HepG2 (cell line): ENCODE measurements around the gene UPF3B. TPM values are rescaled to one million over a fixed set of nuclear protein-coding genes. Genes with fewer than 3 reads are reported as not detected.
A peak's percentile ranks its signal among the peaks of the same experiment; 100 is the strongest.

Source experiments
- HMG20A ChIP-seq: IDR thresholded peaks from 2 replicates; pipeline ENCODE4 v1.6.1; 2016; ENCODE audit warnings: borderline replicate concordance
- KIAA2018 ChIP-seq: sonication (generic); formaldehyde crosslinking; IDR thresholded peaks from 2 replicates; pipeline ENCODE4 v1.5.0; 2020; ENCODE audit warnings: mild to moderate bottlenecking, missing genetic modification reagents, borderline replicate concordance
- MAFK ChIP-seq, 2 experiments: IDR thresholded peaks in 1 of 2; conservative IDR thresholded peaks in 1 of 2; 2 replicates each; pipeline ENCODE4 v1.6.1; 2011; ENCODE audit warnings: improper control_type of control experiment in 2 of 2, low read length in 2 of 2
- MIER2 ChIP-seq: IDR thresholded peaks from 2 replicates; pipeline ENCODE4 v1.6.1; 2016; ENCODE audit warnings: missing biosample characterization, missing genetic modification reagents
- TRAFD1 ChIP-seq: sonication (generic); formaldehyde crosslinking; IDR thresholded peaks from 2 replicates; pipeline ENCODE4 v1.5.1; 2020; ENCODE audit warnings: missing genetic modification reagents, mild to moderate bottlenecking, borderline replicate concordance
- ZEB1 ChIP-seq: IDR thresholded peaks from 2 replicates; pipeline ENCODE4 v1.6.1; 2012; ENCODE audit warnings: mild to moderate bottlenecking, low read depth, inconsistent platforms; ENCODE audit not compliant: insufficient replicate concordance
- ZNF616 ChIP-seq: sonication (generic); formaldehyde crosslinking; IDR thresholded peaks from 2 replicates; pipeline ENCODE4 v1.5.0; 2020; ENCODE audit warnings: low read depth, mild to moderate bottlenecking, missing genetic modification reagents
- polyA plus RNA-seq, 8 experiments: library from polyadenylated mRNA; depleted of rRNA in 3 of 8; stranded (reverse) in 7 of 8; unstranded in 1 of 8; fragments of >200 nt; fragmentation: Illumina TruSeq in 4 of 8; extraction: Trizol in 4 of 8; gene quantifications; 2 replicates each; pipeline versions ENCODE4 v1.2.1 to v1.2.3, GENCODE V29; 2011 to 2016; ENCODE audit warnings: low read depth in 4 of 8, missing spikeins in 1 of 8, mixed read lengths in 1 of 8; ENCODE audit not compliant: insufficient read depth in 1 of 8
- total RNA-seq, 5 experiments: library from RNA; depleted of rRNA; stranded (reverse); fragments of >200 nt; fragmentation: Illumina TruSeq; extraction: Trizol; gene quantifications; 2 replicates each; pipeline ENCODE4 v1.2.3, GENCODE V29; 2016; ENCODE audit warnings: low read depth in 1 of 5
- TF ChIP-seq, protein P1 (sequence below): sonication (generic); formaldehyde crosslinking; IDR thresholded peaks from 2 replicates; pipeline ENCODE4 v1.4.0; 2020; ENCODE audit warnings: missing genetic modification reagents
- TF ChIP-seq, protein P2 (sequence below), 2 experiments: sonication (generic) in 1 of 2; formaldehyde crosslinking in 1 of 2; IDR thresholded peaks; 2 replicates each; pipeline versions ENCODE4 v1.4.0 to v1.6.1; 2018 to 2020; ENCODE audit warnings: missing genetic modification reagents in 2 of 2, borderline replicate concordance in 1 of 2, low read depth in 1 of 2, mild to moderate bottlenecking in 1 of 2, missing biosample characterization in 1 of 2

The UPF3B gene
- total and polyA plus RNA-seq, 2 of the 13 experiments (the other 11 are each of a cell fraction or from before 2014, with no cell fraction given): 5.2 to 7.2 TPM

DNA sequence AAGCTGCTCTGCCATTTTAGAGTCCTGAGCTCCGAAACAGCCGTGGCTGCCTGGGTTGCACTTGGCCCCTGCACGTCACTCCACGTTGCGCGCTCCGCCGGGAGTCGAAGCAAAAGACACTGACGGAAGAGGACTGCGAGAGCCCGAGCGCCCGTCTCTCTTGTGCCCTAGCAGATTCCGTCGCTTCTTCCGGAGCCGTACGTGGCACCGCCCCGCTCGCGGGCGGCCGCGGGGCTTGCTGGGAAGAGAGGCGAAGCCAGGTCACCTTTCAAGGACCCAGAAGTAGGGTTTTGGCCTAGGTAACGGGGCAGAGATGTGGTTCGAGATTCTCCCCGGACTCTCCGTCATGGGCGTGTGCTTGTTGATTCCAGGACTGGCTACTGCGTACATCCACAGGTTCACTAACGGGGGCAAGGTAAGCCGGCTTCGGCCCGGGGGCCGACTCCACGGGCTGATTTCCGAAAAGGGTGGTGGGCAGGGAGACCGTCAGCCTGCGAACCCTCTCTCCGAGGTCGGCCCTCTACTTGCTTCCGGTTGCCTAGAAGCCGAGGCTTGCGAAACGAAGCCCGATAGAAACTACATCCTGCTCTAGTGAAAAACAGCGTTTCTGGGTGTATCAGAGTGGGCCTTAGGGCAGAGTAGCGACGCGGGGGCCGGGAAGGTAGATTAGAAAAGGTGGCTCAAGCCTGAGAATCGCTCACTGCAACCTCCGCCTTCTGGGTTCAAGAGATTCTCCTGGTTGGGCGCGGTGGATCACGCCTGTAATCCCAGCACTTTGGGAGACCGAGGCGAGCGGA lies 19.0 kb upstream of the UPF3B start, which contains the start of the genes NDUFA1 and RNF113A (continued):
- TF ChIP-seq KIAA2018: no peak
- TF ChIP-seq, protein P1, sequence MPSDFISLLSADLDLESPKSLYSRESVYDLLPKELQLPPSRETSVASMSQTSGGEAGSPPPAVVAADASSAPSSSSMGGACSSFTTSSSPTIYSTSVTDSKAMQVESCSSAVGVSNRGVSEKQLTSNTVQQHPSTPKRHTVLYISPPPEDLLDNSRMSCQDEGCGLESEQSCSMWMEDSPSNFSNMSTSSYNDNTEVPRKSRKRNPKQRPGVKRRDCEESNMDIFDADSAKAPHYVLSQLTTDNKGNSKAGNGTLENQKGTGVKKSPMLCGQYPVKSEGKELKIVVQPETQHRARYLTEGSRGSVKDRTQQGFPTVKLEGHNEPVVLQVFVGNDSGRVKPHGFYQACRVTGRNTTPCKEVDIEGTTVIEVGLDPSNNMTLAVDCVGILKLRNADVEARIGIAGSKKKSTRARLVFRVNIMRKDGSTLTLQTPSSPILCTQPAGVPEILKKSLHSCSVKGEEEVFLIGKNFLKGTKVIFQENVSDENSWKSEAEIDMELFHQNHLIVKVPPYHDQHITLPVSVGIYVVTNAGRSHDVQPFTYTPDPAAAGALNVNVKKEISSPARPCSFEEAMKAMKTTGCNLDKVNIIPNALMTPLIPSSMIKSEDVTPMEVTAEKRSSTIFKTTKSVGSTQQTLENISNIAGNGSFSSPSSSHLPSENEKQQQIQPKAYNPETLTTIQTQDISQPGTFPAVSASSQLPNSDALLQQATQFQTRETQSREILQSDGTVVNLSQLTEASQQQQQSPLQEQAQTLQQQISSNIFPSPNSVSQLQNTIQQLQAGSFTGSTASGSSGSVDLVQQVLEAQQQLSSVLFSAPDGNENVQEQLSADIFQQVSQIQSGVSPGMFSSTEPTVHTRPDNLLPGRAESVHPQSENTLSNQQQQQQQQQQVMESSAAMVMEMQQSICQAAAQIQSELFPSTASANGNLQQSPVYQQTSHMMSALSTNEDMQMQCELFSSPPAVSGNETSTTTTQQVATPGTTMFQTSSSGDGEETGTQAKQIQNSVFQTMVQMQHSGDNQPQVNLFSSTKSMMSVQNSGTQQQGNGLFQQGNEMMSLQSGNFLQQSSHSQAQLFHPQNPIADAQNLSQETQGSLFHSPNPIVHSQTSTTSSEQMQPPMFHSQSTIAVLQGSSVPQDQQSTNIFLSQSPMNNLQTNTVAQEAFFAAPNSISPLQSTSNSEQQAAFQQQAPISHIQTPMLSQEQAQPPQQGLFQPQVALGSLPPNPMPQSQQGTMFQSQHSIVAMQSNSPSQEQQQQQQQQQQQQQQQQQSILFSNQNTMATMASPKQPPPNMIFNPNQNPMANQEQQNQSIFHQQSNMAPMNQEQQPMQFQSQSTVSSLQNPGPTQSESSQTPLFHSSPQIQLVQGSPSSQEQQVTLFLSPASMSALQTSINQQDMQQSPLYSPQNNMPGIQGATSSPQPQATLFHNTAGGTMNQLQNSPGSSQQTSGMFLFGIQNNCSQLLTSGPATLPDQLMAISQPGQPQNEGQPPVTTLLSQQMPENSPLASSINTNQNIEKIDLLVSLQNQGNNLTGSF (CRISPR knock-in tag): no peak
- TF ChIP-seq MAFK (conservative IDR thresholded peaks at IDR 0.05 in 1 of 2, IDR thresholded peaks at IDR 0.05 in 1 of 2; ENCODE audit: low read length in 2 of 2): no peak
- no peak for TF ChIP-seq HMG20A
- TF ChIP-seq TRAFD1 (CRISPR knock-in tag): 0 out of 2 replicates have a peak, but pooled peaks have one; percentile 16
- no peak for TF ChIP-seq MIER2
- TF ChIP-seq, protein P2, sequence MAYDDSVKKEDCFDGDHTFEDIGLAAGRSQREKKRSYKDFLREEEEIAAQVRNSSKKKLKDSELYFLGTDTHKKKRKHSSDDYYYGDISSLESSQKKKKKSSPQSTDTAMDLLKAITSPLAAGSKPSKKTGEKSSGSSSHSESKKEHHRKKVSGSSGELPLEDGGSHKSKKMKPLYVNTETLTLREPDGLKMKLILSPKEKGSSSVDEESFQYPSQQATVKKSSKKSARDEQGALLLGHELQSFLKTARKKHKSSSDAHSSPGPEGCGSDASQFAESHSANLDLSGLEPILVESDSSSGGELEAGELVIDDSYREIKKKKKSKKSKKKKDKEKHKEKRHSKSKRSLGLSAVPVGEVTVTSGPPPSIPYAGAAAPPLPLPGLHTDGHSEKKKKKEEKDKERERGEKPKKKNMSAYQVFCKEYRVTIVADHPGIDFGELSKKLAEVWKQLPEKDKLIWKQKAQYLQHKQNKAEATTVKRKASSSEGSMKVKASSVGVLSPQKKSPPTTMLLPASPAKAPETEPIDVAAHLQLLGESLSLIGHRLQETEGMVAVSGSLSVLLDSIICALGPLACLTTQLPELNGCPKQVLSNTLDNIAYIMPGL (CRISPR knock-in tag; IDR thresholded peaks at IDR 0.05; ENCODE audit: borderline replicate concordance in 1 of 2, low read depth in 1 of 2): peak; percentile 17 to 81; a peak in 2 of 4 replicates
- TF ChIP-seq ZEB1: no peak
- no peak for TF ChIP-seq ZNF616 (CRISPR knock-in tag)
